Nucleus accumbens (tissue), 56 donors: ENCODE measurements around the gene POU2AF3.

Experiments
- DNase-seq, 56 donors: peaks; one replicate each; lab custom pipeline; 2025; lab: John Stamatoyannopoulos, UW

Gene POU2AF3

GRCh38 chr11:111349191-111349695 lies 50.9 kb downstream of the POU2AF3 start:
- no peak for DNase-seq

DNA sequence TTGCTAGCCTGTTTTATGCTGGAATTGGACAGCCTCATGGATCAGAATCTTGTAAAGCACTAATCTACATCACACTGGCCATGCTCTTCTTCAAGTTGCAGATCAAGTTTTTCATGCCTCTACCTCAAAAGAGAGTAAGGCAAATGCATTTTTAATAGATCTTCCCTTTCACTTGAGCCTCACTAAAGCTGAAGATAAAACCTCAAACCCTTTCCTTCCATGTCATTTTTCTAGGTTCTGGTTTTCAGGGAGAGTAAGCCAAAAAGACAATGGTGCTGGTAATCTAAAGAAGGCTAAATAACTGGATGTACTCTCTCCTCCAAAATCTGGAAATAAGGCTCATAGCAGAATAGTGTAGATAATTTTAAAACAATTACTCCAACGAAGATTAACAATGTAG lies 52.5 kb downstream of the POU2AF3 start:
- DNase-seq, result no peak

DNA sequence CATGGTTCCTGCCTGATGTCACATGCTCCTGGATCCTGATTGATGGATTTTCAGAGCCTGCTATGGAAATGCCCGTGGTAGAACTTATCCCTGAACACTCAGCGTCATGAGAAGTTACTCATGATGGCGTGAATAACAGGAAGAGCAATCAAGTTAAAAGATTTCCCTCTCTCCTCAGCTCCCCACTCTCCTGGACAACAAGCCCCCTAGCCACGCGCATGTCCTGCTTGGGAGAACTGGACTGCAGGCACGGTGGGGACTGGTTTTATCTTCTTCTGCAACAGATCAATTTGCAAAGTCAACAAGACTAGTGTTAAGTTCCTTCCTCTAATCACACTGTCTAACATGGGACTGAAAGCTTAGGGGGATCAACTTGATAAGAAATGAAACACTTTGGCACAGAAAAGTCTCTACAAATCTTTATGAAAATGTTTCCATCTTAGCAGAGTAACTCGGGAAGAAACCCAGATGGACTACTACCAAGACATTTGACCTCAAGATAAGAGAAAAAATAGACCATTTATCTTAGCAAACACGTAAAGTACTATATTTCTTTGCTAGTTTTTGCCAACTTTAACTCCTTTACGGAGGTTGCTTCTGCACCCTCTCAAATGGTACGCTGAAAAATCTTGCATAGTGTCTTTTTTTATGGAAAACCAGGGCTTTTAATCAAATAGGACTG lies 53.2 kb downstream of the POU2AF3 start:
- DNase-seq, result no peak

DNA sequence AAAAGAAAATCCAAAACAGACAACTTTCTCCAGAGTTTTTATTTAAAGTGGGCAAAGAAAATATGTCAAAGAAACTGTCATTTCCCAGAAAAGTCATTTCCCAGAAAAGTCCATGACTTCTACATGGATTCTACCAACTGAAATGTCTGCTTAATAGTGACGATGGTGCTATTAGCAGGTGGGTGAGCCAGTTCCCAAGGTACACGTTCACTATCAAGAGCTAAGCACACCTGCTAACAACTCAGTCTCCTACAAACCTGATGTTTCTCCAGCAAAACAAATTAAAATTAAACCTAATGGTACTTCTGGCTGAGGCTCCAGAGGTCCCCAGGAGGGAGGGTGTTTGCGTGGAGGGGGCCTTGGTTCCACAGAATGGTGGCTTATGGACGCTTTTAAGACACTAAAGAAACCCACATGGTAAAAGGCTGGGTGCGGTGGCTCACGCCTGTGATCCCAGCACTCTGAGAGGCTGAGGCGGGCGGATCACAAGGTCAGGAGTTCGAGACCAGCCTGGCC lies 53.9 kb downstream of the POU2AF3 start:
- no peak for DNase-seq

- no peak for DNase-seq
Observed at GRCh38 chr11:111352935-111353710, 54.8 kb downstream of the POU2AF3 start.

- no peak for DNase-seq
Observed at GRCh38 chr11:111353776-111354600, 55.6 kb downstream of the POU2AF3 start.

GRCh38 chr11:111354601-111354891 lies 56.2 kb downstream of the POU2AF3 start:
- no peak for DNase-seq

- no peak for DNase-seq
Observed at GRCh38 chr11:111355101-111355500, 56.8 kb downstream of the POU2AF3 start.

DNA sequence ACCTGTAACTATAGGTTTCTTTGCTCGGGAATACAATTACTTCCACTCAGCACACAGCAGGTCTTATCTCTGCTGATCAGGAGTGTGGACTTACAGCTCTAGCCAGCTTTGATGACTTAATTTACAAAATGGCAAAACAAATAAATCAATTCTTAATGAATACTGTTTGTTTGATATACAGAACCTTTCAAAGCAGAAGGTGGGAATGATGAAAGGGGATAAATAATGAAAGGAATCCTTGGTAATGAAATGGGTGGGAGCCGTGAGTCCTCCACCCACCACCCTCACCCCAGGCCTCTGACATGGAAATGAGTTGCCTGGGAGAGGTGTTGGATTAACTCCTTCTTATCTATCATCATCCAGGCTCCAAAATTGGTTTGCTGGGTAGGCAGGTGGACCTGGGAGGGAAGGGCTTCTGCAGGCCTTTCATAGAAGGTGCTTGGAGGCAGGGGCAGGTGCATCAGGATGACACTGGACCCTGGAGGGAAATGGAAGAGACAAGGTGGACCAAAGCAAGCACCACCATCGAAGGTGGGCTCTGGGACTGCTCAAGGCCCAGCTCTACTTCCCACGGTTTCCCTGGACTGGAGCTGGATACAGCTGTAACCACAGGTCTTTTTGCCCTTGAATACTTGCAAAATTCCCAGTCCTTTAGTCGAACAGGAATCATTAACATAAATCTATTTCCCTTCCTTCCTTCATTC lies 57.8 kb downstream of the POU2AF3 start:
- no peak for DNase-seq

GRCh38 chr11:111356660-111357048 lies 58.3 kb downstream of the POU2AF3 start:
- DNase-seq, result no peak

DNA sequence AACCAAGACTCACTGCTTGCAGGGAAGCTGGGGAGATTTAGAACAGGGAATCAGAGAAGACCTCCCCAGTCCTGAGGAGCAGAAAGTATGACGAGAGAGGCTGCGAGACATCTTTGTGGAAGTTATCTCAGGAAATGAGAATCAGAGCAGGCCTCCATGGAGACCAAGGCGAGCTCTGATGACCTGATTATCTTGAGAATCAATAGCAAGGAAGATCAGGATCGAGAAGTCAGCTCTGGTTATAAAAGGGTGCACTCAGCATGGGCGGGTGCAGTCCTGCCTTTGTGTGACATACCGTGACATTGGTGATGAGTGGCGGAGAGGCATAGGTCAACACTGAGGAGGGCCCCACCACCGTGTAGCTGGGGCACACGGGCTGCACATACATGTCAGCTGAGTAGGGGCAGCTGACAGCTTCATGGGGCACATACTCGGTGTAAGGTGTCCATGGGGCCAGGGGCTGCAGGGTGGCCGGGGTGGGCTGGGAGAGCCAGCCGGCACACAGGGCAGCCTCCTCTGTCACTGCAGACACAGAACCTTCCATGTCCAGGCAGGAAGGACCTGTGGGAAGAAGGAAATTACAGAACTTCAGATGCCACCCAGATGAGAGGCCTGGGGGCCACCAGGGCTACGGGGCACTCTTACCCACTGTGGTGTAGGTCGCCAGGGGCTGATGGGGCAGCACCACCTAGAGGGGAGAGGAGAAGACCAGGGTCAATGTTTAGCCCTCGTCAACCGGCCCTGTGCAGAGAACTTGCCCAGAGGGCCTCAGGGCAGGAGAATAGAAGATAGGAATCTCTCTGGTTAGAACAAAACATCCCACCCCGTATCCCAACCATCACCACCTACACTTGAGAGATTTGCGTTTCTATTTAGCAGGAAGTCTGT lies 59.0 kb downstream of the POU2AF3 start:
- DNase-seq, result no peak
